ENCODE results near the gene CLCA2.

CLCA2 gene

DNA sequence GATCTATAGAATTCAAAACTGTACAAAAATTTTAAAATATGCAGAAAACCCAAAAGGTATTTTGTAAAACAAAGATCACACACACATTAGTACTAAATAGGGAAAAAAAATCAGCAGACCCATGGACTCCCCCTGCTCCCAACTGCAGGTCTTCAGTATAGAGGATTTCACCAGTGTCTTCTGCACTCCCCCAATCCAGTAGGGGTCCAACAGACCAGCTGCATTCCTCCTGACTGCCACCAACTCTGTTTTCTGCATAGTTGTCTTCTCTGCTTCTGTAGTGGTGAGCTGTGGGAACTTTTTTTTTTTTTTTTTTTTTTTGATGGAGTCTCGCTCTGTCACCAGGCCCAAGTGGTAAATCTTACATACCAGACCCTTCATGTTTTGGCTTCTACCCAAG is 21.9 kb downstream of the CLCA2 start:
- Mint-ChIP-seq H3K4me3 (no peak overlapping the region), H3K27me3 (peaks cover 0 to 7% of the 10 kb centered on the region in 2 donors), H3K36me3 (ENCODE audit: insufficient read depth) (no peaks in the 10 kb centered on the region), H3K9me3 (no peaks in the 10 kb centered on the region), H3K27ac (no peak overlapping the region), H3K4me1 (ENCODE audit: low read depth in 2 of 2) (no peaks in the 10 kb centered on the region)
- ATAC-seq (replicated peaks) (no peak), DNase-seq (no peak)

DNA sequence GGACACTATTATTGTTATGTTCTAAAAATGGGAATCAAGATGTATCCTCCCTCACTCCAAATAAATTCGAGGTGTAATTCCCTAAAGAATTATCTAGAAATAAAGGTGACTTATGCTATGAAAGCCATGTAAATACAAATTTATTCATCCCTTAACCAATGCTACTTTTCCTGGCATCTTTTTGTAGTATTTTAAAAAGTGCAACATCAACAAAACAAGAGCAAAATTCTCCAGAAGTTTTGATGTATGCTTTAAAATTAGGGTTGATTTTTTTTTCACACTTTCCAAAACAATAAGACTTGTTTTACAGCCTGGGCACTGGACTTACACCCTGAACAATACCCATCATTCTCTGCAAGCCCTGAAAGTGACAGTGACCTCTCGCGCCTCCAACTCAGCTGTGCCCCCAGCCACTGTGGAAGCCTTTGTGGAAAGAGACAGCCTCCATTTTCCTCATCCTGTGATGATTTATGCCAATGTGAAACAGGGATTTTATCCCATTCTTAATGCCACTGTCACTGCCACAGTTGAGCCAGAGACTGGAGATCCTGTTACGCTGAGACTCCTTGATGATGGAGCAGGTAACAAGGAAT is 23.3 kb downstream of the CLCA2 start:
- H3K4me1 Mint-ChIP-seq (ENCODE audit: low read depth in 2 of 2), result no peaks in the 10 kb centered on the region

DNA sequence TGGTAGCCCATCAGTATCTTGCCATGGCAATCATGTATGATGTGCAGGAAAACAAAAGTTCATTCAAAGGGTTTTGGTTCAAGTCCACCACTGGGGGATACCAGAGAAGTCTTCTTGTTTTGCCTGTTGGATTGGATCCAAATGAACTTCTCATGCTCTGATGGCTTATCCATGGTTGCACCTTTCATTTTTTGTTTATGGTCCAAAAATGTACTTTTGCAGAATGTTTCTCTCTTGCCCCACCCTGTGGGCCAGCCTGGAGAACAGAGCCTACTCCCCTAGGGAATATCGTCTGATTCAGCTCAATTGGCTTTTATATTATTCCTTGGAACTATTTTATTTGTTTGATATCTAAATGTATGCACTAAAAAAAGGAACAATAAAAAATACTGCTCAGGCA is 24.7 kb downstream of the CLCA2 start:
- no peak overlapping the region for H3K27ac Mint-ChIP-seq
- no peaks in the 10 kb centered on the region for H3K9me3 Mint-ChIP-seq
- DNase-seq (no peak), ATAC-seq (replicated peaks) (no peak)
- no peak overlapping the region for H3K4me3 Mint-ChIP-seq
- no peaks in the 10 kb centered on the region for H3K36me3 Mint-ChIP-seq (ENCODE audit: insufficient read depth)
- H3K27me3 Mint-ChIP-seq, result peaks cover 0 to 13% of the 10 kb centered on the region in 2 donors
- H3K4me1 Mint-ChIP-seq (ENCODE audit: low read depth in 2 of 2), result no peaks in the 10 kb centered on the region

More for the DNA sequence above, 23.3 kb downstream of the CLCA2 start:
- ATAC-seq (replicated peaks), result no peak
- Mint-ChIP-seq H3K27me3 (peaks cover 0 to 9% of the 10 kb centered on the region in 2 donors), H3K36me3 (ENCODE audit: insufficient read depth) (no peaks in the 10 kb centered on the region), H3K27ac (no peak overlapping the region), H3K9me3 (no peaks in the 10 kb centered on the region), H3K4me3 (no peak overlapping the region)
- DNase-seq, result no peak

DNA sequence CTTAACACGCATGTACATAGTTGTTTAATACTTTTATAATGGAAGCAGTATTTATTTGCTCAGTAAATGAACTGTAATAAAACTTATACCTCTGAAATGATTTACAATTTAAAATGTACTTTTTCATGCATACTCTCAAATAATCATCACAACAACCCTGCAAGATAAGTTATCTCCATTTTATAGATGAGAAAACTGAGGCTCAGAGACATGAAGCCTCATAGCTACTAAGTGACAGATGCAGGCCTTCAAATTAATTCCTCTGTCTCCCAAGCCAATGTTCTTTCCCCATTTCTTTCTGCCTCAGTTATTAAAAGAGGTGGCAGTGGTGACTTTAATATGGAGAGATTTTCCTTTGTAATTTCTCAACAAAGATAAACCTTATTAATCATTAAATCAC is 25.1 kb downstream of the CLCA2 start:
- no peak for DNase-seq
- Mint-ChIP-seq H3K27me3 (peaks cover 0 to 13% of the 10 kb centered on the region in 2 donors), H3K27ac (no peak overlapping the region), H3K4me1 (ENCODE audit: low read depth in 2 of 2) (no peaks in the 10 kb centered on the region), H3K4me3 (no peak overlapping the region), H3K36me3 (ENCODE audit: insufficient read depth) (no peaks in the 10 kb centered on the region), H3K9me3 (no peaks in the 10 kb centered on the region)
- no peak for ATAC-seq (replicated peaks)

DNA sequence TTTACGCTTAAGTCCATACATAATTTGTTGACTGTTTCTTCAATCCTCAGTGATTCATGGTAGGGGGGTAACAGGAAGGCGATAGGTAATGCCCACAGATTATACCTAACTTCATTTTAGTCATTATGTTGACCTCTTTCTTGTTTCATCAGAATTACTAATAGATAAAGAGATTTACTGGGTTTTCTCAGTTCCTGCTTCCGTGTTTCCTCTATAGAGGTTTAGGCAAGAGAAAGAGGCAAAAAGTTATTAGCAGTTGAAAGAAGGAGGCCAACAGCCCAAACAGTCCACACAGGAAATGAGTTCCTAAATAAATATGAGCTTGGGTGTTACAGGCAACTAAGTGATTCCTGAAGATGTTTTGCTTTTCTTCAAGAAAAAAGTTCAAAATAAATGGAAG is 26.9 kb downstream of the CLCA2 start:
- H3K4me1 Mint-ChIP-seq (ENCODE audit: low read depth in 2 of 2), result no peaks in the 10 kb centered on the region
- no peaks in the 10 kb centered on the region for H3K36me3 Mint-ChIP-seq (ENCODE audit: insufficient read depth)
- ATAC-seq (replicated peaks), result no peak
- H3K9me3 Mint-ChIP-seq, result no peaks in the 10 kb centered on the region
- no peak overlapping the region for H3K4me3 Mint-ChIP-seq
- H3K27me3 Mint-ChIP-seq, result peaks cover 0 to 18% of the 10 kb centered on the region in 2 donors
- no peak for DNase-seq
- no peak overlapping the region for H3K27ac Mint-ChIP-seq

DNA sequence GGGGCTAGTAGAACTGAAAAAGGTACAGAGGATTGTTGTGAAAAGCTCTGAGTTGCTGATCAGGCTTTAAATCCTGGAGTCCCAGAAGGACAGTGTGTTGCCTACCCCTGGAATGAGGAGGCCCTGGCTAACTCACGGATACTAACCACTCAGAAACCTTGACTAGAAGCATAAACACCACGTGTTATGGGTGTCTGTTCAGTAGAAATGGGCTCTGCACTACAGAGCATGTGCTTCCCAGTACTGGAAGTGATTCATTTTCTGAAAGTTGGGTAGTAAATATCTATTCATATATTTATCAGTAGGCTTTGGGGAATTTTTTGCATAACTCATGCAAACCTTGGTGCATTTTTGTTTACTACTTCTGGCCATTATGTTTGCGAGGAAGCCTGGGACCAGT is 29.7 kb downstream of the CLCA2 start:
- Mint-ChIP-seq H3K4me3 (no peak overlapping the region), H3K36me3 (ENCODE audit: insufficient read depth) (no peaks in the 10 kb centered on the region), H3K27me3 (peaks cover 17 to 24% of the 10 kb centered on the region in 2 donors), H3K4me1 (ENCODE audit: low read depth in 2 of 2) (no peaks in the 10 kb centered on the region), H3K27ac (no peak overlapping the region), H3K9me3 (no peaks in the 10 kb centered on the region)
- ATAC-seq (replicated peaks) (no peak), DNase-seq (no peak)

DNA sequence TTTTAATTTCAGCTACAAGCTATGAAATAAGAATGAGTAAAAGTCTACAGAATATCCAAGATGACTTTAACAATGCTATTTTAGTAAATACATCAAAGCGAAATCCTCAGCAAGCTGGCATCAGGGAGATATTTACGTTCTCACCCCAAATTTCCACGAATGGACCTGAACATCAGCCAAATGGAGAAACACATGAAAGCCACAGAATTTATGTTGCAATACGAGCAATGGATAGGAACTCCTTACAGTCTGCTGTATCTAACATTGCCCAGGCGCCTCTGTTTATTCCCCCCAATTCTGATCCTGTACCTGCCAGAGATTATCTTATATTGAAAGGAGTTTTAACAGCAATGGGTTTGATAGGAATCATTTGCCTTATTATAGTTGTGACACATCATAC is 31.1 kb downstream of the CLCA2 start:
- Mint-ChIP-seq H3K4me3 (no peak overlapping the region), H3K36me3 (ENCODE audit: insufficient read depth) (no peaks in the 10 kb centered on the region), H3K9me3 (no peaks in the 10 kb centered on the region), H3K4me1 (ENCODE audit: low read depth in 2 of 2) (no peaks in the 10 kb centered on the region), H3K27ac (no peak overlapping the region), H3K27me3 (peaks cover 17 to 24% of the 10 kb centered on the region in 2 donors)
- ATAC-seq (replicated peaks), result no peak
- DNase-seq, result no peak

DNA sequence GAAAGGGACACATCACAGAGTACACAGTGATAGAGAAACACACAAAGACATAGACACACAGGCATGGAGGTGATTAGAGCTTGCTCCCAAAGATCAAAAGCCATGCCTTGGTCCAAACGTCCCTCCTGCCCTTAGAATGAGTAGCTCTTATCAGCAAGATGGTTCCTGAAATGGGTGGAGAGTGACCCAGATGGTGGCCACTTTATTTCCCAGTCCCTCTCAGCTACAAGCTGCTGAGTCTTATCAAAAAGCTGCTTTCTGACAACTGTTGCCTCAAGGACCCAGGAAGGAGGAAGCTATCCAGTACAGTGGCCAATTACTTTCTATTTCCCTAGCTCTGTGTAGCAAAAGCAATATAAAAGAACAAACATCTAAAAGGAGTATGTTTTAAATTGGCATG is 37.0 kb downstream of the CLCA2 start:
- ATAC-seq (replicated peaks), result no peak
- no peaks in the 10 kb centered on the region for H3K9me3 Mint-ChIP-seq
- no peaks in the 10 kb centered on the region for H3K4me1 Mint-ChIP-seq (ENCODE audit: low read depth in 2 of 2)
- H3K27ac Mint-ChIP-seq, result no peak overlapping the region
- H3K27me3 Mint-ChIP-seq, result peaks cover 13 to 25% of the 10 kb centered on the region in 2 donors
- no peaks in the 10 kb centered on the region for H3K36me3 Mint-ChIP-seq (ENCODE audit: insufficient read depth)
- no peak overlapping the region for H3K4me3 Mint-ChIP-seq
- no peak for DNase-seq

DNA sequence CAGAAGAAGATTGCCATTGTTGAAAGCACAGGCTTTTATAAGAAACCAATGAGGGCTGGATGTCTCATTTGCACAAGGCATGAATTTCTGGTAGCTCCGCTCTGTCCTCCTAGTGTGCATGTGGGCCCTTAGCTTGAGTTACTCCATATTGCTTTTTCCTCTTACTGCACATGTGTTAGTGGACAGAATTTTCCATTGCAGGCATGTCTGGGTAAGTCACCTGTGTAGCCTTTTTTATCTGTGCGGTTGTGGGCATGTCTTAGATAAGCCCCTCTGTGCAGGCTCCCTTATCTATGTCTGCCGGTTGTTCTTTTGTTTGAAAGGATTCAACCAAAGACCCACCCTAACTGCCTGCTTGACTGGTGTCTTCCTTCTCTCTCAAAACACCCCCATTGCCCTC is 37.5 kb downstream of the CLCA2 start:
- ATAC-seq (replicated peaks), result no peak
- no peak overlapping the region for H3K4me3 Mint-ChIP-seq
- no peaks in the 10 kb centered on the region for H3K9me3 Mint-ChIP-seq
- H3K27ac Mint-ChIP-seq, result no peak overlapping the region
- H3K27me3 Mint-ChIP-seq, result peaks cover 13 to 25% of the 10 kb centered on the region in 2 donors
- no peak for DNase-seq
- H3K4me1 Mint-ChIP-seq (ENCODE audit: low read depth in 2 of 2), result no peaks in the 10 kb centered on the region
- H3K36me3 Mint-ChIP-seq (ENCODE audit: insufficient read depth), result no peaks in the 10 kb centered on the region

DNA sequence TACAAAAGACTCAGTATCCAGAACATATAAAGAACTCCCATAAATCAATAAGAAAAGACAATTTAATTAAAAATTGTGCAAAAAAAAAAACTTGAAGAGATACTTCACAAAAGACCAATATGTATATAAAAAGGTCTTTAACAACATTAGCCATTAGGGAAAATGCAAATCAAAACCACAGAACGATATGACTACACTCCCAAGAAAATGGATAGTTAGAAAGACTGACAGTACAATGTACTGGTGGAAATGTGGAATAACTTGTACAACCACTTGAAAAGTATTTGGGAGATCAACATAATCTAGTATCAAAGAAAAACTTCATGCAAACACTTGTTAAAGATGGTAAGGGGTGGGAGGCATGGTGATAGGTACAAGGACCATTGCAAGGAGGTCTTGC is 40.8 kb downstream of the CLCA2 start:
- no peaks in the 10 kb centered on the region for H3K4me1 Mint-ChIP-seq (ENCODE audit: low read depth in 2 of 2)
- H3K36me3 Mint-ChIP-seq (ENCODE audit: insufficient read depth), result no peaks in the 10 kb centered on the region
- no peak overlapping the region for H3K27ac Mint-ChIP-seq
- no peak overlapping the region for H3K4me3 Mint-ChIP-seq
- no peak for DNase-seq
- H3K27me3 Mint-ChIP-seq, result peaks cover 0 to 9% of the 10 kb centered on the region in 2 donors
- no peaks in the 10 kb centered on the region for H3K9me3 Mint-ChIP-seq
- no peak for ATAC-seq (replicated peaks)

DNA sequence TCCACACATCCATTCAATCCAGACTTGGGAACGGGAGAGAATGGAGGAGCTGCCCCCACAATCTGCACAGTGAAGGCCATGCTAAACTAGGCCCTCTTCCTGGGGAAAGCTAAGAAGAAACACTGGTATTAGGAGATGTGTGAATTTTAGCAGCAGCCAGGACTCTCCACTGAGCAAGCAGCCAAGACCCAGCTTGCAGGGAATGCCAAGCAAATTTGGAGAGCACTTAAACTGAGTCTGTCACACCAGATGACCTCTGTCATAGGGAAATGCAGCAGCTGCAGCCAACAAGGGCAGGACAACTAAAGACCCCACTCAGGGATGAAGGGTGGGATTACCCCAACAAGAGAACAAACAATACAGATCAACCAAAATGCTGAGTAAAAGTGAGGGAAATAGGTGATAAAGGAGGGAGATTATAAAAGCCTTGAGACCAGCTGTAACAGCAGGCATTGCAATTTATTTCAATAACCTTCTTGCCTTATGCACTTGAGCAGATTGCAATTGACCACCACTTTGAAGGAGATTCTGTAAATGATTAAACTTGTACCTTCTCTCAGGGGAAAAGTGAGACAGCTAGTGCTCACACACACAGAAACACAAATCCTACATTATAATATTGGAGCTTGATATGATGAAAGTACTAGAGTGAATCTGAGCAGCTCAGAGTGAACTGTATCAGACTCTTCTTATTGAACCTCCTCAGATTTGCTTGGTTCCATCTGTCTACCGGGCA is 42.3 kb downstream of the CLCA2 start:
- Mint-ChIP-seq H3K9me3 (no peaks in the 10 kb centered on the region), H3K4me3 (no peak overlapping the region), H3K4me1 (ENCODE audit: low read depth in 2 of 2) (no peaks in the 10 kb centered on the region), H3K36me3 (ENCODE audit: insufficient read depth) (no peaks in the 10 kb centered on the region), H3K27ac (no peak overlapping the region), H3K27me3 (peaks cover 12 to 22% of the 10 kb centered on the region in 2 donors)
- DNase-seq (no peak), ATAC-seq (replicated peaks) (no peak)

DNA sequence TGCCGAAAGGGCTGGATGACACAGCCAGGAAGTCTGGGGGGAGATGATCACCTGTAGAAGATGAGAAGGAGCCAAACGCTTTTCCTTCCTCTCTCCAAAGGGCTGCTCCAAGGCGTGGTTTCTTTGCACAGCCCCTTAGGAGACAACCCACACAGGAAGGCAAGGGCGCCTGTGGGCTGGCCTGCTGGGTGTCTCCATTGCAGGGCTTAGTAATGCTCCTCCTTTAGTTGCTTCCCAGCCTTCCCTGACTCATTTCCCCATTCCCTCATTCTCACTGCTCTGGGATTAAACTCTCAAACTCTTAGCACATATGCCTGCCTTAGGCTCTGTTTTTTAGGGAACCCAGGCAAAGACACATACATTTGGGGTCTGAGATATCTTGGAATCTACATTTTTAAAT is 43.0 kb downstream of the CLCA2 start:
- Mint-ChIP-seq H3K9me3 (no peaks in the 10 kb centered on the region), H3K27me3 (peaks cover 15 to 28% of the 10 kb centered on the region in 2 donors), H3K4me3 (no peak overlapping the region), H3K27ac (no peak overlapping the region), H3K36me3 (ENCODE audit: insufficient read depth) (no peaks in the 10 kb centered on the region), H3K4me1 (ENCODE audit: low read depth in 2 of 2) (no peaks in the 10 kb centered on the region)
- no peak for ATAC-seq (replicated peaks)
- no peak for DNase-seq

DNA sequence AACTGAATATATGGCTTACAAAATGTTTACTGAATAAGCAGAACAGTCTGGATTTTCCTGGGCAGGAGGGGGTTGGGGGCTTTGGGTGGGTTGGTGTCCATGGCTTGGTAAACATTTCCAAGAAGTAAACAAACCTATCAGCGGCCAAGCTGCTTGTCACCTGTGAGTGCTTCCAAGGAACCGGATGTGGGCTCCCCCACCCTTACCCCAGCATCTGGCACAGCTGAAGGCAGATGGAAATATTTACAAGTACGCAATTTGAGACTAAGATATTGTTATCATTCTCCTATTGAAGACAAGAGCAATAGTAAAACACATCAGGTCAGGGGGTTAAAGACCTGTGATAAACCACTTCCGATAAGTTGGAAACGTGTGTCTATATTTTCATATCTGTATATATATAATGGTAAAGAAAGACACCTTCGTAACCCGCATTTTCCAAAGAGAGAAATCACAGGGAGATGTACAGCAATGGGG is 44.6 kb downstream of the CLCA2 start, which contains the start of gene CLCA1:
TSS of gene CLCA1 (plus strand) at position 427 of the 477 bp plus-strand sequence. CDS start at position 472, 45 bp downstream.
- ATAC-seq (replicated peaks), result no peak
- no peak within 1 kb of the TSS for H3K27ac Mint-ChIP-seq

DNA sequence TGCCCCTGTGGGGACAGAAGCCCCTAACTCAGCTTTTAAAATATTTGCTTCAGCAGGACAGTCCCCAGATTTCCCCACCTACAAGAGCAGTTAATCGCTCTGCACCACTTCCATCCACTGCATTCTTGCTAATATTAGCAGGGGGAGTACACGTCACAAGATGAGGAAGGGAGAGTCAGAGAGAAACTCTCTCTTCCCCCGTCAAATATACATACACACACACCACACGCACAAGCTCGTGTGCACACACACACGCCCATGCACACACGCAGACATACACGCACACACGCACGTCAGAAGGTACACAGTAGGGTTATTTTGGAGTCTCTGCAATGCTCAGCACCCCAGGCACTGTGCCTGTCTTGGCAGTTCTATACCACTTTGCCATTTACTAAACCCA is 46.9 kb downstream of the CLCA2 start:
- Mint-ChIP-seq H3K27ac (no peak overlapping the region), H3K9me3 (no peaks in the 10 kb centered on the region), H3K4me3 (no peak overlapping the region), H3K27me3 (peaks cover 21 to 27% of the 10 kb centered on the region in 2 donors), H3K36me3 (ENCODE audit: insufficient read depth) (no peaks in the 10 kb centered on the region), H3K4me1 (ENCODE audit: low read depth in 2 of 2) (no peaks in the 10 kb centered on the region)
- DNase-seq, result no peak
- ATAC-seq (replicated peaks), result no peak

More for the DNA sequence above, 44.6 kb downstream of the CLCA2 start, which contains the start of gene CLCA1:
- H3K27me3 Mint-ChIP-seq, result peaks cover 21 to 36% of the 10 kb centered on the region in 2 donors
- no peak for DNase-seq
- no peaks in the 10 kb centered on the region for H3K9me3 Mint-ChIP-seq
- H3K4me3 Mint-ChIP-seq, result no peak within 1 kb of the TSS
- no peaks in the 10 kb centered on the region for H3K36me3 Mint-ChIP-seq (ENCODE audit: insufficient read depth)
- no peaks in the 10 kb centered on the region for H3K4me1 Mint-ChIP-seq (ENCODE audit: low read depth in 2 of 2)

Data from effector memory CD8-positive, alpha-beta T cell (primary cell).